ENCODE measurements around the gene DKK1.

DNA sequence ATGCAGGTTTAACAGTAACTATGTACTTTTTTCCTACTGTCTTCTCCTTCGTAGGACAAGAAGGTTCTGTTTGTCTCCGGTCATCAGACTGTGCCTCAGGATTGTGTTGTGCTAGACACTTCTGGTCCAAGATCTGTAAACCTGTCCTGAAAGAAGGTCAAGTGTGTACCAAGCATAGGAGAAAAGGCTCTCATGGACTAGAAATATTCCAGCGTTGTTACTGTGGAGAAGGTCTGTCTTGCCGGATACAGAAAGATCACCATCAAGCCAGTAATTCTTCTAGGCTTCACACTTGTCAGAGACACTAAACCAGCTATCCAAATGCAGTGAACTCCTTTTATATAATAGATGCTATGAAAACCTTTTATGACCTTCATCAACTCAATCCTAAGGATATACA lies 2.4 kb downstream of the DKK1 start:
- TF ChIP-seq, protein P1, sequence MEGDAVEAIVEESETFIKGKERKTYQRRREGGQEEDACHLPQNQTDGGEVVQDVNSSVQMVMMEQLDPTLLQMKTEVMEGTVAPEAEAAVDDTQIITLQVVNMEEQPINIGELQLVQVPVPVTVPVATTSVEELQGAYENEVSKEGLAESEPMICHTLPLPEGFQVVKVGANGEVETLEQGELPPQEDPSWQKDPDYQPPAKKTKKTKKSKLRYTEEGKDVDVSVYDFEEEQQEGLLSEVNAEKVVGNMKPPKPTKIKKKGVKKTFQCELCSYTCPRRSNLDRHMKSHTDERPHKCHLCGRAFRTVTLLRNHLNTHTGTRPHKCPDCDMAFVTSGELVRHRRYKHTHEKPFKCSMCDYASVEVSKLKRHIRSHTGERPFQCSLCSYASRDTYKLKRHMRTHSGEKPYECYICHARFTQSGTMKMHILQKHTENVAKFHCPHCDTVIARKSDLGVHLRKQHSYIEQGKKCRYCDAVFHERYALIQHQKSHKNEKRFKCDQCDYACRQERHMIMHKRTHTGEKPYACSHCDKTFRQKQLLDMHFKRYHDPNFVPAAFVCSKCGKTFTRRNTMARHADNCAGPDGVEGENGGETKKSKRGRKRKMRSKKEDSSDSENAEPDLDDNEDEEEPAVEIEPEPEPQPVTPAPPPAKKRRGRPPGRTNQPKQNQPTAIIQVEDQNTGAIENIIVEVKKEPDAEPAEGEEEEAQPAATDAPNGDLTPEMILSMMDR (conservative IDR thresholded peaks at IDR 0.05 in 1 of 2, IDR thresholded peaks at IDR 0.05 in 1 of 2; ENCODE audit: extremely low read depth in 1 of 2, insufficient read depth in 1 of 2, low read depth in 1 of 2, low read length in 2 of 2) = no peak
- TF ChIP-seq EZH2 (IDR thresholded peaks at IDR 0.05; ENCODE audit: borderline replicate concordance, low read length) = no peak

All from mammary epithelial cell (primary cell).